Forelimb muscle (tissue), 1 donor: ENCODE measurements around the gene RELT. TPM values are rescaled to one million over a fixed set of nuclear protein-coding genes. Genes with fewer than 3 reads are reported as not detected.
"Not testable (repeated sequence)": the region's sequence is repeated elsewhere in the genome, so short reads cannot be mapped to it uniquely, and the experiment has no call there.

Experiments used
- DNase-seq: peaks from one replicate; pipeline ENCODE4 v3.0.0-alpha.2; 2013; ENCODE audit warnings: low read depth
- polyA plus RNA-seq: library from polyadenylated mRNA; unstranded; fragments of 120-200 nt; gene quantifications from one replicate; pipeline ENCODE4 v1.2.1, GENCODE V29; 2013; ENCODE audit not compliant: insufficient read length

Gene RELT
- polyA plus RNA-seq, 1 donor, result 3.5 TPM

DNA sequence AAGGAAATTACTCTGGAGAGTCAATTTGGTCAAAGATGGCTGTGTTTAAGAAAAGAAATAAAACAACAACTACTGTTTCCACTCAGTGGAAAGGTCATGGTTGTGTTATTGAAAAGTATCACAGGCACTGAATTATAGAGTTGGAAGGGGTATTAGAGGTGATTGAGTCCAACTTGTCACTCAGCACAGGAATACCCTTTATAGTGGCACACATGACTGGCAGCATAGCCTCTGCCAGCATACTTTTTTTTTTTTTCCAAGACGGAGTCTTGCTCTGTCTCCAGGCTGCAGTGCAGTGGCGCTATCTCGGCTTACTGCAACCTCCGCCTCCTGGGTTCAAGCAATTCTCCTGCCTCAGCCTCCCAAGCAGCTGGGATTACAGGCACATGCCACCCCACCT, 60.7 kb downstream of the RELT start:
- DNase-seq, result not testable (repeated sequence)

DNA sequence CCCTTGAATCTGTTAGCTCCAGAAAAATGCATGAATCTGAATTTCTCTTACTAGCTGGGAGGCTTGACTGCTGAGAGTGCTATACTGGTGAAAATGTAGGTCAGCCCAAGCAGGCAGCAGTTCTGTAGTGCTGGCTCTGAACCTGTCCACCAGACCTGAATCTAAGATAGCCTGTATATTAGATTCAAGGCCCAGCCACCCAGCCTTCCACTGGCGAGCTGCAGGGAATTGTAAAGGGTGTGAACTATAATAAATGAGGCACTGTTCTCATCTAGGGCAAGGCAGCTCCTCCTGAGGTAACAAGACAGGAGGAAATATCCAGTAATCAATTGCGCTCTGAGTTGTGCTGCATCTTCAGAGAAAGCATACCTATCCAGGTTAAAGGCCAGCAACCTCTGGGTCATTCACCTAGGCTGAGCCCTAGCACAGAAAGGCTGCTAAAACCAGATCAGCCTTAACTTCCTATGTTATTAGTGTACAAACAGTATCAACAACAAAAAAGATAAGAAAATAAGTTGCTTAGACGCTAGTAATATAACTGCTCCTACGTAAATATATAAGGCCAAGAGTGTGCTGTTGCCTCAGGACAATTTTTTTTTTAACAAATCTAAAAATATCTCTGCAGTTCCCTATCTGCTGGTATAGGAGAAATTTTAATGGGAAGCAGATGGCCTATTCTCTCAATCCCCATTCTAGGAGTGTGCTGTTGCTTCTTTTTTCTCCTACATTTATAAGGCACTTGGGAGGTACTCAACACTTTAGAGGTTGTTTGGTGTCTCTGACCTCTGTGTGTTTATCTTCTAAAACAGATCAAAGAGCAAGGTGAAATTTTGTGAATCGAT, 63.0 kb downstream of the RELT start:
- DNase-seq, result no peak

DNA sequence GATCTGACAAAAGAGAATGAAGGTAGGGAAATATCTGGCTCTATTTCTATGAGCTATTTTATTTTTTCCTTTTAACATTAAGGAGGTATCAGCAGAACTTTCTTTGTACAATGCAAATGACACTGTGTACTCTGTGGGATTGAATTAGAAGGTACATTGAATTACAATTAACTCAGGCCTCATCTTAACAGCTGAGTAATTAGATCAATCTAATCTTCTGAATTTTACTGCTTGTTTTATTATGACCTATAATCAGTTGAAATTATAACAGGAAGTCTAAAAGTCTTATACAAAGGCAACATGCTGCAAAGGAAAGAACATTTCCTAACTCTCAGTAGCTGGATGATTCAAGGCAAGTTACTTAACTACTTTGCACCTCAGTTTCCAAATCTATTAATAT, 69.8 kb downstream of the RELT start:
- no peak for DNase-seq

DNA sequence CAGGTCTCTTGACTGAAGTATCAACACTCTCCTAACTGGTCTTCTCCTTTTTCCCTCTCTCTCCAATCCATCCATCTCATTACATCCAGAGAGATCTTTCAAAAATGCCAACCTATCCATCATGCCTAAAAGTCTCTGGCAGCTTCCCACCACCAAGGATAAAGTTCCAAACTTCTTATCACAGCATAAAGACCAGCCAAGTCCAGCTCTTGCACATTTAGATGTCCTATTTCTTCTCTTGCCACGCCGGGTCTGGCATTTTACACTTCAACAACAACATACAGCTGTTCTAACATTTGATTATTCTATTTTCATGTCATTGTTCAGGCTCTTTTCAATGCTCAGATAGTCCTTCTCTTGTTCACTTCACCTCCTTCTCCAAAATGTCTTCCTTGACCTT, 70.6 kb downstream of the RELT start:
- no peak for DNase-seq

Other genes starting within 250 kb of the RELT start
- 22.8 TPM for gene FCHSD2, start 234.1 kb upstream of the RELT start, polyA plus RNA-seq
- 2.0 TPM for gene P2RY2, start 158.1 kb upstream of the RELT start, polyA plus RNA-seq
- gene P2RY6, start 104.1 kb upstream of the RELT start, polyA plus RNA-seq, result 1.7 TPM
- gene ARHGEF17, start 68.1 kb upstream of the RELT start, polyA plus RNA-seq, result 44.5 TPM
- gene FAM168A, start 221.7 kb downstream of the RELT start, polyA plus RNA-seq, result 22.6 TPM